IPS-18a (cell line): ENCODE measurements around the gene ADAMTS19.

Source experiments
- H3K27ac ChIP-seq: one replicate; pipeline ENCODE4 v1.5.1; 2013; ENCODE audit warnings: low read length
- H3K27me3 ChIP-seq: one replicate; pipeline ENCODE4 v1.6.1; 2013; ENCODE audit warnings: mild to moderate bottlenecking, low read length; ENCODE audit not compliant: control insufficient read depth, insufficient read depth
- H3K36me3 ChIP-seq: one replicate; pipeline ENCODE4 v1.6.1; 2013; ENCODE audit warnings: low read depth, low read length; ENCODE audit not compliant: control insufficient read depth
- H3K4me1 ChIP-seq: one replicate; pipeline ENCODE4 v1.6.1; 2013; ENCODE audit warnings: low read depth, low read length; ENCODE audit not compliant: control insufficient read depth
- H3K4me3 ChIP-seq: one replicate; pipeline ENCODE4 v1.5.1; 2013; ENCODE audit warnings: low read length
- H3K9ac ChIP-seq: one replicate; pipeline ENCODE4 v1.6.1; 2013; ENCODE audit warnings: mild to moderate bottlenecking, low read length, moderate library complexity
- H3K9me3 ChIP-seq: one replicate; pipeline ENCODE4 v1.6.1; 2013; ENCODE audit warnings: low read depth, low read length; ENCODE audit not compliant: control insufficient read depth

ADAMTS19 gene

GRCh38 chr5:129698661-129699060 lies 238.6 kb downstream of the ADAMTS19 start:
- peaks cover 23% of the 10 kb centered on the region for H3K36me3 ChIP-seq
- H3K4me1 ChIP-seq, result no peaks in the 10 kb centered on the region
- no peaks in the 10 kb centered on the region for H3K27me3 ChIP-seq
- H3K9ac ChIP-seq, result no peak overlapping the region
- H3K9me3 ChIP-seq, result no peaks in the 10 kb centered on the region
- H3K4me3 ChIP-seq, result no peak overlapping the region
- H3K27ac ChIP-seq, result no peak overlapping the region

- H3K36me3 ChIP-seq, result no peaks in the 10 kb centered on the region
- H3K27ac ChIP-seq, result no peak overlapping the region
- H3K9me3 ChIP-seq, result no peaks in the 10 kb centered on the region
- no peaks in the 10 kb centered on the region for H3K27me3 ChIP-seq
- no peak overlapping the region for H3K4me3 ChIP-seq
- no peaks in the 10 kb centered on the region for H3K4me1 ChIP-seq
- H3K9ac ChIP-seq, result no peak overlapping the region
These were observed 256.1 kb downstream of the ADAMTS19 start for GRCh38 chr5:129716235-129716634.

GRCh38 chr5:129716651-129717050 lies 256.6 kb downstream of the ADAMTS19 start:
- no peak overlapping the region for H3K9ac ChIP-seq
- H3K36me3 ChIP-seq, result no peaks in the 10 kb centered on the region
- no peak overlapping the region for H3K27ac ChIP-seq
- no peaks in the 10 kb centered on the region for H3K27me3 ChIP-seq
- no peaks in the 10 kb centered on the region for H3K9me3 ChIP-seq
- H3K4me3 ChIP-seq, result no peak overlapping the region
- no peaks in the 10 kb centered on the region for H3K4me1 ChIP-seq

- Histone ChIP-seq H3K4me3 (no peak overlapping the region), H3K36me3 (no peaks in the 10 kb centered on the region), H3K9ac (no peak overlapping the region), H3K9me3 (no peaks in the 10 kb centered on the region), H3K27me3 (no peaks in the 10 kb centered on the region), H3K27ac (no peak overlapping the region), H3K4me1 (peaks cover 3% of the 10 kb centered on the region)
These were observed 257.7 kb downstream of the ADAMTS19 start for GRCh38 chr5:129717751-129718310.

- H3K9me3 ChIP-seq, result no peaks in the 10 kb centered on the region
- no peaks in the 10 kb centered on the region for H3K36me3 ChIP-seq
- no peaks in the 10 kb centered on the region for H3K27me3 ChIP-seq
- no peak overlapping the region for H3K4me3 ChIP-seq
- H3K9ac ChIP-seq, result no peak overlapping the region
- peaks cover 11% of the 10 kb centered on the region for H3K4me1 ChIP-seq
- H3K27ac ChIP-seq, result no peak overlapping the region
These were observed 258.5 kb downstream of the ADAMTS19 start for GRCh38 chr5:129718471-129719090.

GRCh38 chr5:129724222-129724621 lies 264.1 kb downstream of the ADAMTS19 start:
- Histone ChIP-seq H3K27ac (peak overlapping the region; percentile 1), H3K4me1 (peaks cover 44% of the 10 kb centered on the region), H3K9ac (no peak overlapping the region), H3K27me3 (no peaks in the 10 kb centered on the region), H3K36me3 (no peaks in the 10 kb centered on the region), H3K9me3 (no peaks in the 10 kb centered on the region), H3K4me3 (peak overlapping the region; percentile 7)

- H3K27ac ChIP-seq, result peak overlapping the region; percentile 1
- H3K9ac ChIP-seq, result no peak overlapping the region
- H3K36me3 ChIP-seq, result no peaks in the 10 kb centered on the region
- H3K4me1 ChIP-seq, result peaks cover 44% of the 10 kb centered on the region
- peak overlapping the region; percentile 7 for H3K4me3 ChIP-seq
- H3K27me3 ChIP-seq, result no peaks in the 10 kb centered on the region
- no peaks in the 10 kb centered on the region for H3K9me3 ChIP-seq
These were observed 264.5 kb downstream of the ADAMTS19 start for GRCh38 chr5:129724647-129725046.

- Histone ChIP-seq H3K9ac (no peak overlapping the region), H3K27ac (no peak overlapping the region), H3K4me3 (no peak overlapping the region), H3K27me3 (no peaks in the 10 kb centered on the region), H3K9me3 (no peaks in the 10 kb centered on the region), H3K36me3 (peaks cover 4% of the 10 kb centered on the region), H3K4me1 (peaks cover 5% of the 10 kb centered on the region)
These were observed 279.7 kb downstream of the ADAMTS19 start for GRCh38 chr5:129739773-129740172.

- H3K27ac ChIP-seq, result no peak overlapping the region
- H3K27me3 ChIP-seq, result no peaks in the 10 kb centered on the region
- no peaks in the 10 kb centered on the region for H3K9me3 ChIP-seq
- H3K9ac ChIP-seq, result no peak overlapping the region
- peaks cover 4% of the 10 kb centered on the region for H3K36me3 ChIP-seq
- no peak overlapping the region for H3K4me3 ChIP-seq
- peaks cover 5% of the 10 kb centered on the region for H3K4me1 ChIP-seq
These were observed 283.6 kb downstream of the ADAMTS19 start for GRCh38 chr5:129743541-129744187.

- no peaks in the 10 kb centered on the region for H3K36me3 ChIP-seq
- peaks cover 5% of the 10 kb centered on the region for H3K4me1 ChIP-seq
- no peak overlapping the region for H3K27ac ChIP-seq
- H3K9me3 ChIP-seq, result no peaks in the 10 kb centered on the region
- no peak overlapping the region for H3K4me3 ChIP-seq
- no peaks in the 10 kb centered on the region for H3K27me3 ChIP-seq
- H3K9ac ChIP-seq, result no peak overlapping the region
These were observed 285.9 kb downstream of the ADAMTS19 start for GRCh38 chr5:129745997-129746396.

GRCh38 chr5:129746876-129747275 lies 286.8 kb downstream of the ADAMTS19 start:
- H3K36me3 ChIP-seq, result no peaks in the 10 kb centered on the region
- no peak overlapping the region for H3K9ac ChIP-seq
- no peaks in the 10 kb centered on the region for H3K27me3 ChIP-seq
- H3K4me3 ChIP-seq, result no peak overlapping the region
- no peak overlapping the region for H3K27ac ChIP-seq
- peaks cover 3% of the 10 kb centered on the region for H3K4me1 ChIP-seq
- no peaks in the 10 kb centered on the region for H3K9me3 ChIP-seq
